Spleen (tissue), 7 donors: Measurements from ENCODE around the gene ALG14.

Experiments used
- POLR2A ChIP-seq, 3 donors: fragments of 450-650 bp; IDR thresholded peaks; one replicate each; pipeline ENCODE4 v1.5.1; 2017; ENCODE audit warnings: antibody characterized with exemption in 3 of 3, mild to moderate bottlenecking in 1 of 3
- TF ChIP-seq, protein P1 (sequence below), 11 experiments: fragments of 200-600 bp in 7 of 11; fragments of 450-650 bp in 4 of 11; sonication (generic) in 4 of 11; IDR thresholded peaks in 8 of 11; conservative IDR thresholded peaks in 3 of 11; 1 replicate in 7 of 11; 2 replicates in 4 of 11; pipeline versions ENCODE4 v1.4.0 to v1.8.0; 2016 to 2021; ENCODE audit warnings: antibody characterized with exemption in 11 of 11, inconsistent platforms in 4 of 11, mild to moderate bottlenecking in 1 of 11
- donor health status: DM: no; HTN: no; CAD: no; lungs with moderate emphysema.
- donor health status: DM: no; HTN: no; CAD: no.
- donor health status: DM: no; HTN: no; CAD: no.

DNA sequence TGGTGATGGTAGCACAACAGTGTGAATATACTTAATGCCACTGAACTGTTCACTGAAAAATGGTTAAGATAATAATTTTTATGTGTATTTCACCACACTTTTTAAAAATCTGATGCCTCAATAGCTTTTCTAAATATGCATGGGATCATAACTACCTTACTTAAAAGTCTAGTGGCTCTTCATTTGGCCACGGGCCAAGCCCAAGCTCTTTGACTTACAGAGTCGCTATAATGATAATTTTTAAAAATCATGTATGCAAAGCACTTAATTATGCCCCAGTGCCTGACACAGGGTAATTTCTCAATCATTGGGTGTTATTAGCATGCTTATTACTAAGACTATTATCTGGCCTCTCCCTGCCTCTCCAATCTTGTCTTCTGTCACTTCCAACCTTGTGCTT lies 138.2 kb downstream of the ALG14 start:
- TF ChIP-seq, protein P1, sequence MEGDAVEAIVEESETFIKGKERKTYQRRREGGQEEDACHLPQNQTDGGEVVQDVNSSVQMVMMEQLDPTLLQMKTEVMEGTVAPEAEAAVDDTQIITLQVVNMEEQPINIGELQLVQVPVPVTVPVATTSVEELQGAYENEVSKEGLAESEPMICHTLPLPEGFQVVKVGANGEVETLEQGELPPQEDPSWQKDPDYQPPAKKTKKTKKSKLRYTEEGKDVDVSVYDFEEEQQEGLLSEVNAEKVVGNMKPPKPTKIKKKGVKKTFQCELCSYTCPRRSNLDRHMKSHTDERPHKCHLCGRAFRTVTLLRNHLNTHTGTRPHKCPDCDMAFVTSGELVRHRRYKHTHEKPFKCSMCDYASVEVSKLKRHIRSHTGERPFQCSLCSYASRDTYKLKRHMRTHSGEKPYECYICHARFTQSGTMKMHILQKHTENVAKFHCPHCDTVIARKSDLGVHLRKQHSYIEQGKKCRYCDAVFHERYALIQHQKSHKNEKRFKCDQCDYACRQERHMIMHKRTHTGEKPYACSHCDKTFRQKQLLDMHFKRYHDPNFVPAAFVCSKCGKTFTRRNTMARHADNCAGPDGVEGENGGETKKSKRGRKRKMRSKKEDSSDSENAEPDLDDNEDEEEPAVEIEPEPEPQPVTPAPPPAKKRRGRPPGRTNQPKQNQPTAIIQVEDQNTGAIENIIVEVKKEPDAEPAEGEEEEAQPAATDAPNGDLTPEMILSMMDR (IDR thresholded peaks at IDR 0.05 in 8 of 11, conservative IDR thresholded peaks at IDR 0.05 in 3 of 11) = no peak
- no peak for TF ChIP-seq POLR2A (IDR thresholded peaks at IDR 0.05)
